ENCODE results near the gene BCL7C.

DNA sequence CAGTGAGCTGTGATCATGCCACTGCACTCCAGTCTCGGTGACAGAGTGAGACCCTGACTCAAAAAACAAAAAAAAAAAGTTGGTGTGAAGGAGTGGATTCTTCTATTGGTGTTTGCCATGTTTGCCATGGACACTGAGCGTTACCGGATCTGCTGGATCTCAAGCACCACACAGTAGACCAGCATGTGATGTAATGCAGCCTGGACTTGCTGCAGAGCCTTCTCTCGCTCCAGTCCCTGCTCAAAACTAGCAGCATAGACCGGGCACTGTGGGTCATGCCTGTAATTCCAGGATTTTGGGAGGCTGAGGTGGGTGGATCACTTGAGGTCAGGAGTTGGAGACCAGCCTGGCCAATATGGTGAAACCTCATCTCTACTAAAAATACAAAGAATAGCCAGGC lies 50.4 kb downstream of the BCL7C start:
- TF ChIP-seq, protein P1, sequence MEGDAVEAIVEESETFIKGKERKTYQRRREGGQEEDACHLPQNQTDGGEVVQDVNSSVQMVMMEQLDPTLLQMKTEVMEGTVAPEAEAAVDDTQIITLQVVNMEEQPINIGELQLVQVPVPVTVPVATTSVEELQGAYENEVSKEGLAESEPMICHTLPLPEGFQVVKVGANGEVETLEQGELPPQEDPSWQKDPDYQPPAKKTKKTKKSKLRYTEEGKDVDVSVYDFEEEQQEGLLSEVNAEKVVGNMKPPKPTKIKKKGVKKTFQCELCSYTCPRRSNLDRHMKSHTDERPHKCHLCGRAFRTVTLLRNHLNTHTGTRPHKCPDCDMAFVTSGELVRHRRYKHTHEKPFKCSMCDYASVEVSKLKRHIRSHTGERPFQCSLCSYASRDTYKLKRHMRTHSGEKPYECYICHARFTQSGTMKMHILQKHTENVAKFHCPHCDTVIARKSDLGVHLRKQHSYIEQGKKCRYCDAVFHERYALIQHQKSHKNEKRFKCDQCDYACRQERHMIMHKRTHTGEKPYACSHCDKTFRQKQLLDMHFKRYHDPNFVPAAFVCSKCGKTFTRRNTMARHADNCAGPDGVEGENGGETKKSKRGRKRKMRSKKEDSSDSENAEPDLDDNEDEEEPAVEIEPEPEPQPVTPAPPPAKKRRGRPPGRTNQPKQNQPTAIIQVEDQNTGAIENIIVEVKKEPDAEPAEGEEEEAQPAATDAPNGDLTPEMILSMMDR (IDR thresholded peaks at IDR 0.05), result no peak
- TF ChIP-seq EP300 (IDR thresholded peaks at IDR 0.05) (no peak), POLR2A (IDR thresholded peaks at IDR 0.05) (no peak), POLR2AphosphoS5 (IDR thresholded peaks at IDR 0.05) (no peak)
